HepG2 (cell line): ENCODE measurements around the gene RAB24. TPM values are rescaled to one million over a fixed set of nuclear protein-coding genes. Genes with fewer than 3 reads are reported as not detected.

Source experiments
- ATAC-seq: fragments of 200-7000 bp; cut with Tn5 transposase; 3 replicates; pipeline ENCODE4 v1.9.1; 2020; ENCODE audit warnings: mild to moderate bottlenecking, moderate library complexity
- BruUV-seq: library from RNA; stranded (reverse); fragments of 400-500 nt; replicated peaks from 2 replicates; lab custom pipeline; 2021; lab: Mats Ljungman, UMichigan
- CTCF ChIA-PET: fragments of 300-600 bp; formaldehyde crosslinking; extraction: SDS; loops from one replicate; lab custom pipeline; 2021; ENCODE audit warnings: low total read pairs, inconsistent platforms, low intra/inter-chr PET ratio; lab: Yijun Ruan, JAX
- POLR2A ChIA-PET: fragments of 350-600 bp; sonication (Branson Sonifier 250); formaldehyde crosslinking; loops from one replicate; lab custom pipeline; 2020; ENCODE audit warnings: antibody characterized with exemption, inconsistent platforms; lab: Yijun Ruan, JAX
- DNase-seq: peaks from one replicate; pipeline ENCODE4 v3.0.0-alpha.2; 2015; ENCODE audit warnings: low spot score
- FAIRE-seq: peaks from 3 replicates; lab custom pipeline; 2011; peaks lifted over from hg19 to GRCh38; lab: Jason Lieb, UNC
- H2AFZ ChIP-seq: one replicate; pipeline ENCODE4 v1.6.1; 2011; ENCODE audit warnings: low read length, inconsistent platforms
- H3K27ac ChIP-seq: fragments of 300-600 bp; 3 replicates; pipeline ENCODE4 v1.8.0; 2011; ENCODE audit warnings: mixed run types, mild to moderate bottlenecking, mixed read lengths, low read length, inconsistent platforms; ENCODE audit not compliant: insufficient read depth; ENCODE audit errors: extremely low read length
- H3K27me3 ChIP-seq, 2 experiments: fragments of 200-600 bp in 1 of 2; 2 replicates in 1 of 2; 3 replicates in 1 of 2; pipeline versions ENCODE4 v1.6.0 to v1.8.0; 2011; ENCODE audit warnings: low read length in 2 of 2, mild to moderate bottlenecking in 2 of 2, moderate library complexity in 2 of 2, inconsistent platforms in 1 of 2; ENCODE audit not compliant: insufficient read depth in 2 of 2, control insufficient read depth in 1 of 2
- H3K36me3 ChIP-seq, 2 experiments: fragments of 200-600 bp in 1 of 2; replicated peaks in 1 of 2; 2 replicates in 1 of 2; 3 replicates in 1 of 2; pipeline versions ENCODE4 v1.5.1 to v1.8.0; 2011; ENCODE audit warnings: low read length in 2 of 2, inconsistent platforms in 1 of 2; ENCODE audit not compliant: insufficient read depth in 2 of 2, control insufficient read depth in 1 of 2
- H3K4me1 ChIP-seq: 2 replicates; pipeline ENCODE4 v1.5.1; 2012; ENCODE audit warnings: low read length, inconsistent platforms; ENCODE audit not compliant: insufficient read depth
- H3K4me2 ChIP-seq: 2 replicates; pipeline ENCODE4 v1.6.0; 2011; ENCODE audit warnings: low read depth, low read length, inconsistent platforms
- H3K4me3 ChIP-seq, 3 experiments: fragments of 200-600 bp in 1 of 3; sonication (generic), shearing (Covaris generic) in 1 of 3; replicated peaks in 1 of 3; 2 replicates each; pipeline ENCODE4 v1.5.1; 2011 to 2016; ENCODE audit warnings: low read length in 3 of 3, inconsistent platforms in 2 of 3, low read depth in 2 of 3, mild to moderate bottlenecking in 2 of 3, control low read depth in 1 of 3, mixed read lengths in 1 of 3; ENCODE audit not compliant: insufficient read depth in 1 of 3
- H3K79me2 ChIP-seq: one replicate; pipeline ENCODE4 v1.6.1; 2011; ENCODE audit warnings: low read length, inconsistent platforms; ENCODE audit not compliant: insufficient read depth
- H3K9ac ChIP-seq: 2 replicates; pipeline ENCODE4 v1.6.0; 2011; ENCODE audit warnings: mild to moderate bottlenecking, low read depth, low read length, inconsistent platforms; ENCODE audit not compliant: insufficient read depth
- H3K9me3 ChIP-seq: 2 replicates; pipeline ENCODE4 v1.5.1; 2012; ENCODE audit warnings: mild to moderate bottlenecking, low read length
- H4K20me1 ChIP-seq: 2 replicates; pipeline ENCODE4 v1.6.0; 2011; ENCODE audit warnings: inconsistent platforms, mild to moderate bottlenecking, low read length, moderate library complexity; ENCODE audit not compliant: insufficient read depth
- CSRNP2 ChIP-seq: sonication (generic); formaldehyde crosslinking; conservative IDR thresholded peaks from 2 replicates; pipeline ENCODE4 v1.8.0; 2022; ENCODE audit warnings: low read depth, missing genetic modification reagents
- CTCF ChIP-seq: sonication (generic); formaldehyde crosslinking; IDR thresholded peaks from 2 replicates; pipeline ENCODE4 v1.5.0; 2020; ENCODE audit warnings: mild to moderate bottlenecking, missing genetic modification reagents, moderate library complexity
- HNRNPL ChIP-seq: fragments of 200-400 bp; formaldehyde crosslinking; IDR thresholded peaks from 2 replicates; pipeline ENCODE4 v1.6.1; 2017; ENCODE audit warnings: mild to moderate bottlenecking, low read depth, low read length
- NONO ChIP-seq, 2 experiments: fragments of 450-650 bp in 1 of 2; sonication (generic) in 1 of 2; formaldehyde crosslinking in 1 of 2; IDR thresholded peaks in 1 of 2; conservative IDR thresholded peaks in 1 of 2; 2 replicates each; pipeline versions ENCODE4 v1.6.1 to v1.8.0; 2017 to 2022; ENCODE audit warnings: mild to moderate bottlenecking in 1 of 2, missing genetic modification reagents in 1 of 2, moderate library complexity in 1 of 2
- POLR2A ChIP-seq, 2 experiments: IDR thresholded peaks; 2 replicates each; pipeline ENCODE4 v1.6.1; 2011; ENCODE audit warnings: low read depth in 2 of 2, low read length in 2 of 2, mild to moderate bottlenecking in 1 of 2, moderate library complexity in 1 of 2; ENCODE audit not compliant: insufficient read depth in 1 of 2
- POLR2AphosphoS5 ChIP-seq: IDR thresholded peaks from 2 replicates; pipeline ENCODE4 v1.6.1; 2012; ENCODE audit warnings: low read depth, low read length
- POLR2G ChIP-seq: fragments of 200-400 bp; formaldehyde crosslinking; IDR thresholded peaks from 2 replicates; pipeline ENCODE4 v1.6.1; 2018; ENCODE audit warnings: mild to moderate bottlenecking, low read depth, low read length, moderate library complexity
- RAD21 ChIP-seq: fragments of 450-650 bp; formaldehyde crosslinking; IDR thresholded peaks from 2 replicates; pipeline ENCODE4 v1.5.0; 2020; ENCODE audit warnings: mild to moderate bottlenecking
- RBM22 ChIP-seq: fragments of 200-400 bp; formaldehyde crosslinking; optimal IDR thresholded peaks from 2 replicates; pipeline ENCODE3; 2017; ENCODE audit warnings: mild to moderate bottlenecking, low read length, moderate library complexity
- SRY ChIP-seq: sonication (generic); formaldehyde crosslinking; IDR thresholded peaks from 2 replicates; pipeline ENCODE4 v1.8.0; 2022; ENCODE audit warnings: mild to moderate bottlenecking, missing genetic modification reagents
- ZC3H4 ChIP-seq: sonication (generic); formaldehyde crosslinking; IDR thresholded peaks from 2 replicates; pipeline ENCODE4 v1.4.0; 2020; ENCODE audit warnings: missing genetic modification reagents, borderline replicate concordance
- ZKSCAN5 ChIP-seq: sonication (generic); formaldehyde crosslinking; IDR thresholded peaks from 2 replicates; pipeline ENCODE4 v1.5.1; 2020; ENCODE audit warnings: mild to moderate bottlenecking, missing genetic modification reagents
- ZNF619 ChIP-seq: sonication (generic); formaldehyde crosslinking; IDR thresholded peaks from 2 replicates; pipeline ENCODE4 v1.4.0; 2020; ENCODE audit warnings: mild to moderate bottlenecking, missing genetic modification reagents
- WGBS: methylation state at CpG from one replicate; pipeline ENCODE4 v1.1.6; 2017; ENCODE audit warnings: low lambda C conversion rate; 5-methylcytosine and 5-hydroxymethylcytosine counted together
- in situ Hi-C: cut with HindIII; loops from 2 replicates; pipeline ENCODE4 v1.10.0; 2017; ENCODE audit warnings: low pct_unique_long_range_greater_than_20kb; ENCODE audit not compliant: extremely low pct_ligation_motif_present
- intact Hi-C: fragments of 100-400 bp; cut with micrococcal nuclease; formaldehyde crosslinking; loops from one replicate; pipeline ENCODE4 v1.10.0; 2022; ENCODE audit not compliant: unreplicated experiment
- polyA plus RNA-seq, 8 experiments: library from polyadenylated mRNA; depleted of rRNA in 3 of 8; stranded (reverse) in 7 of 8; unstranded in 1 of 8; fragments of >200 nt; fragmentation: Illumina TruSeq in 4 of 8; extraction: Trizol in 4 of 8; gene quantifications; 2 replicates each; pipeline versions ENCODE4 v1.2.1 to v1.2.3, GENCODE V29; 2011 to 2016; ENCODE audit warnings: low read depth in 4 of 8, missing spikeins in 1 of 8, mixed read lengths in 1 of 8; ENCODE audit not compliant: insufficient read depth in 1 of 8
- total RNA-seq, 5 experiments: library from RNA; depleted of rRNA; stranded (reverse); fragments of >200 nt; fragmentation: Illumina TruSeq; extraction: Trizol; gene quantifications; 2 replicates each; pipeline ENCODE4 v1.2.3, GENCODE V29; 2016; ENCODE audit warnings: low read depth in 1 of 5

RAB24 gene
- total and polyA plus RNA-seq, 2 of the 13 experiments (the other 11 are each of a cell fraction or from before 2014, with no cell fraction given): 22.9 to 63.7 TPM

- Histone ChIP-seq H3K4me3 (no peak overlapping the region), H3K9me3 (no peaks in the 10 kb centered on the region), H3K4me1 (peaks cover 44% of the 10 kb centered on the region), H2AFZ (no peak overlapping the region), H3K36me3 (peaks cover 7 to 30% of the 10 kb centered on the region in 2 experiments), H3K27me3 (no peaks in the 10 kb centered on the region; a peak in 1 of 5 replicates), H3K27ac (no peak overlapping the region), H3K4me2 (no peak overlapping the region), H4K20me1 (peaks cover 19% of the 10 kb centered on the region), H3K79me2 (peaks cover 33% of the 10 kb centered on the region)
- DNase-seq (no peak), ATAC-seq (no peak), FAIRE-seq (no peak)
- POLR2A ChIA-PET: interaction anchor here (1.5 kb wide), 1 partner anchor 72 kb away, joined by 4 read pairs; no protein-coding TSS in a partner anchor
- CTCF ChIA-PET: no interaction called here
- TF ChIP-seq RBM22 (peak; percentile 88), CSRNP2 (CRISPR knock-in tag) (no peak), ZNF619 (no peak), POLR2G (peak; percentile 72), POLR2AphosphoS5 (peak; percentile 36; the same call in 1 of the 2 replicates), NONO (IDR thresholded peaks at IDR 0.05) (no peak), NONO (CRISPR knock-in tag; conservative IDR thresholded peaks at IDR 0.05) (no peak), POLR2A (IDR thresholded peaks at IDR 0.05; ENCODE audit: insufficient read depth in 1 of 2, low read depth in 2 of 2, low read length in 2 of 2) (peak in 1 of 2 experiments; percentile 61; a peak in 2 of 4 replicates), CTCF (peak; percentile 18; the same call in 1 of the 2 replicates), ZC3H4 (peak; percentile 67; the same call in 1 of the 2 replicates), RAD21 (peak; percentile 15), HNRNPL (0 out of 2 replicates have a peak, but pooled peaks have one; percentile 28), SRY (0 out of 2 replicates have a peak, but pooled peaks have one; percentile 7), ZKSCAN5 (no peak)
- TF ChIP-seq, all 625 proteins: peak for 9
- no TSS peak for BruUV-seq
- intact Hi-C loops: no loop called here
- WGBS: 95% methylated on average over 13 of the region's 15 CpGs
- in situ Hi-C loops: no loop called here
- H3K9ac ChIP-seq: no peak overlapping the region
Measured at GRCh38 chr5:177306674-177307543, 3.4 kb upstream of the RAB24 start.
